Measurements from ENCODE around the gene NFKB2. TPM values are rescaled to one million over a fixed set of nuclear protein-coding genes. Genes with fewer than 3 reads are reported as not detected.

Gene NFKB2
- total and polyA plus RNA-seq, 2 of the 8 experiments (the other 6 are each of a cell fraction or from before 2014, with no cell fraction given), result 20.4 to 31.4 TPM

GRCh38 chr10:102444851-102445250, 49.3 kb downstream of the NFKB2 start (continued):
- TF ChIP-seq SAP30 (IDR thresholded peaks at IDR 0.05; ENCODE audit: insufficient read depth, insufficient replicate concordance, low read length) (no peak), CEBPB (IDR thresholded peaks at IDR 0.05; ENCODE audit: low read depth, low read length) (no peak), CHD7 (IDR thresholded peaks at IDR 0.05; ENCODE audit: insufficient replicate concordance, low read length) (no peak), TAF1 (IDR thresholded peaks at IDR 0.05; ENCODE audit: low read depth, low read length) (no peak)
